ENCODE data around the gene DNASE2.

The DNASE2 gene

GRCh38 chr19:12864721-12865715 lies 16.2 kb downstream of the DNASE2 start:
- no peak for DNase-seq
- Histone ChIP-seq H3F3A (ENCODE audit: insufficient read depth, low read length) (no peaks in the 10 kb centered on the region), H3K36me3 (replicated peaks; ENCODE audit: insufficient read depth, low read length) (no peaks in the 10 kb centered on the region), H2AFZ (ENCODE audit: low read length) (no peak overlapping the region), H3K79me2 (ENCODE audit: low read length) (no peaks in the 10 kb centered on the region), H3K4me3 (ENCODE audit: low read length) (no peak overlapping the region), H3K4me1 (ENCODE audit: low read length) (no peaks in the 10 kb centered on the region), H4K20me1 (ENCODE audit: insufficient read depth, low read length) (no peaks in the 10 kb centered on the region), H3K27ac (ENCODE audit: low read length) (no peak overlapping the region), H3K9ac (ENCODE audit: low read length) (no peak overlapping the region), H3K27me3 (replicated peaks; ENCODE audit: insufficient read depth, low read length) (peaks cover 38% of the 10 kb centered on the region), H3K9me2 (replicated peaks; ENCODE audit: insufficient read depth, low read length) (no peaks in the 10 kb centered on the region), H3K9me3 (replicated peaks; ENCODE audit: insufficient read depth, low read length) (no peaks in the 10 kb centered on the region), H3K4me2 (ENCODE audit: low read depth, low read length) (no peak overlapping the region)
- TF ChIP-seq EZH2 (optimal IDR thresholded peaks at IDR 0.05; ENCODE audit: low read depth, low read length) = no peak
- TF ChIP-seq CTCF (IDR thresholded peaks at IDR 0.05; ENCODE audit: low read length) = peak; percentile 47
- no peak for TF ChIP-seq EZH2phosphoT487 (IDR thresholded peaks at IDR 0.05; ENCODE audit: low read length)

GRCh38 chr19:12864143-12864542 lies 17.1 kb downstream of the DNASE2 start:
- Histone ChIP-seq H3K27ac (ENCODE audit: low read length) (no peak overlapping the region), H3K9ac (ENCODE audit: low read length) (no peak overlapping the region), H3K4me2 (ENCODE audit: low read depth, low read length) (no peak overlapping the region), H3K27me3 (replicated peaks; ENCODE audit: insufficient read depth, low read length) (peaks cover 42% of the 10 kb centered on the region), H3K4me1 (ENCODE audit: low read length) (no peaks in the 10 kb centered on the region), H3K4me3 (ENCODE audit: low read length) (no peak overlapping the region), H3K79me2 (ENCODE audit: low read length) (no peaks in the 10 kb centered on the region), H2AFZ (ENCODE audit: low read length) (no peak overlapping the region), H3K9me2 (replicated peaks; ENCODE audit: insufficient read depth, low read length) (no peaks in the 10 kb centered on the region), H4K20me1 (ENCODE audit: insufficient read depth, low read length) (no peaks in the 10 kb centered on the region), H3K9me3 (replicated peaks; ENCODE audit: insufficient read depth, low read length) (no peaks in the 10 kb centered on the region), H3F3A (ENCODE audit: insufficient read depth, low read length) (no peaks in the 10 kb centered on the region), H3K36me3 (replicated peaks; ENCODE audit: insufficient read depth, low read length) (no peaks in the 10 kb centered on the region)
- no peak for DNase-seq
- TF ChIP-seq EZH2phosphoT487 (IDR thresholded peaks at IDR 0.05; ENCODE audit: low read length) (no peak), CTCF (IDR thresholded peaks at IDR 0.05; ENCODE audit: low read length) (no peak), EZH2 (optimal IDR thresholded peaks at IDR 0.05; ENCODE audit: low read depth, low read length) (no peak)

GRCh38 chr19:12859546-12859945 lies 21.7 kb downstream of the DNASE2 start:
- Histone ChIP-seq H3K9me3 (replicated peaks; ENCODE audit: insufficient read depth, low read length) (no peaks in the 10 kb centered on the region), H3K36me3 (replicated peaks; ENCODE audit: insufficient read depth, low read length) (no peaks in the 10 kb centered on the region), H3K9ac (ENCODE audit: low read length) (no peak overlapping the region), H3K9me2 (replicated peaks; ENCODE audit: insufficient read depth, low read length) (no peaks in the 10 kb centered on the region), H3K4me1 (ENCODE audit: low read length) (no peaks in the 10 kb centered on the region), H4K20me1 (ENCODE audit: insufficient read depth, low read length) (no peaks in the 10 kb centered on the region), H3K79me2 (ENCODE audit: low read length) (no peaks in the 10 kb centered on the region), H3K27ac (ENCODE audit: low read length) (no peak overlapping the region), H3K4me3 (ENCODE audit: low read length) (no peak overlapping the region), H3F3A (ENCODE audit: insufficient read depth, low read length) (no peaks in the 10 kb centered on the region), H2AFZ (ENCODE audit: low read length) (no peak overlapping the region), H3K27me3 (replicated peaks; ENCODE audit: insufficient read depth, low read length) (peaks cover 34% of the 10 kb centered on the region), H3K4me2 (ENCODE audit: low read depth, low read length) (no peak overlapping the region)
- TF ChIP-seq EZH2phosphoT487 (IDR thresholded peaks at IDR 0.05; ENCODE audit: low read length) (no peak), EZH2 (optimal IDR thresholded peaks at IDR 0.05; ENCODE audit: low read depth, low read length) (no peak), CTCF (IDR thresholded peaks at IDR 0.05; ENCODE audit: low read length) (no peak)
- DNase-seq = no peak
